Liver (tissue), 9 donors: ENCODE data around the gene HOXA7. TPM values are rescaled to one million over a fixed set of nuclear protein-coding genes. Genes with fewer than 3 reads are reported as not detected.

Experiments used
- DNase-seq: peaks from one replicate; pipeline ENCODE4 v3.0.0-alpha.2; 2017; ENCODE audit warnings: low spot score
- H3K27ac ChIP-seq, 2 donors: one replicate each; pipeline ENCODE4 v1.7.0; 2013; ENCODE audit warnings: inconsistent platforms in 2 of 2, low read length in 2 of 2, control low read depth in 1 of 2, low read depth in 1 of 2, mild to moderate bottlenecking in 1 of 2
- H3K27me3 ChIP-seq, 4 donors: one replicate each; pipeline versions ENCODE4 v1.6.1 to v1.7.0; 2013; ENCODE audit warnings: low read length in 3 of 4, inconsistent platforms in 1 of 4, mild to moderate bottlenecking in 1 of 4, moderate library complexity in 1 of 4; ENCODE audit not compliant: control insufficient read depth in 4 of 4, insufficient read depth in 4 of 4
- H3K36me3 ChIP-seq, 4 donors: one replicate each; pipeline versions ENCODE4 v1.6.1 to v1.7.0; 2013; ENCODE audit warnings: low read length in 3 of 4, mild to moderate bottlenecking in 3 of 4, low read depth in 1 of 4, moderate library complexity in 1 of 4; ENCODE audit not compliant: control insufficient read depth in 4 of 4, insufficient read depth in 3 of 4
- H3K4me1 ChIP-seq, 4 donors: one replicate each; pipeline versions ENCODE4 v1.6.1 to v1.7.0; 2013; ENCODE audit warnings: low read length in 3 of 4, mild to moderate bottlenecking in 3 of 4, moderate library complexity in 1 of 4; ENCODE audit not compliant: control insufficient read depth in 4 of 4, insufficient read depth in 4 of 4
- H3K4me3 ChIP-seq, 3 donors: one replicate each; pipeline versions ENCODE4 v1.6.1 to v1.7.0; 2013; ENCODE audit warnings: low read length in 3 of 3, control low read depth in 1 of 3, low read depth in 1 of 3, mild to moderate bottlenecking in 1 of 3
- H3K9ac ChIP-seq, 2 donors: one replicate each; pipeline ENCODE4 v1.7.0; 2013; ENCODE audit warnings: low read length in 2 of 2, mild to moderate bottlenecking in 2 of 2, moderate library complexity in 2 of 2, control low read depth in 1 of 2, low read depth in 1 of 2
- H3K9me3 ChIP-seq, 4 donors: one replicate each; pipeline versions ENCODE4 v1.6.1 to v1.7.0; 2013; ENCODE audit warnings: low read length in 3 of 4; ENCODE audit not compliant: control insufficient read depth in 4 of 4
- ATF3 ChIP-seq: IDR thresholded peaks from 2 replicates; pipeline ENCODE4 v1.6.1; 2016; ENCODE audit warnings: antibody characterized with exemption
- CTCF ChIP-seq: fragments of 150-350 bp; IDR thresholded peaks from 2 replicates; pipeline ENCODE4 v1.5.1; 2017; ENCODE audit warnings: improper control_type of control experiment, low read depth, low read length; ENCODE audit not compliant: missing input control
- EGR1 ChIP-seq, 2 donors: IDR thresholded peaks; 2 replicates each; pipeline ENCODE4 v1.6.1; 2016 to 2018; ENCODE audit warnings: antibody characterized with exemption in 2 of 2, low read depth in 2 of 2
- FOXA1 ChIP-seq: IDR thresholded peaks from 2 replicates; pipeline ENCODE4 v1.6.1; 2016; ENCODE audit warnings: antibody characterized with exemption
- FOXA2 ChIP-seq: IDR thresholded peaks from 2 replicates; pipeline ENCODE4 v1.6.1; 2016; ENCODE audit warnings: antibody characterized with exemption
- GABPA ChIP-seq, 2 donors: IDR thresholded peaks in 1 of 2; conservative IDR thresholded peaks in 1 of 2; 2 replicates each; pipeline ENCODE4 v1.6.1; 2016; ENCODE audit warnings: antibody characterized with exemption in 2 of 2, mild to moderate bottlenecking in 1 of 2, moderate library complexity in 1 of 2
- HNF4A ChIP-seq, 2 donors: conservative IDR thresholded peaks; 2 replicates each; pipeline ENCODE4 v1.6.1; 2016; ENCODE audit warnings: antibody characterized with exemption in 2 of 2, mild to moderate bottlenecking in 2 of 2
- HNF4G ChIP-seq: IDR thresholded peaks from 2 replicates; pipeline ENCODE4 v1.6.1; 2016; ENCODE audit warnings: antibody characterized with exemption
- MAX ChIP-seq: IDR thresholded peaks from 2 replicates; pipeline ENCODE4 v1.6.1; 2016; ENCODE audit warnings: antibody characterized with exemption
- NR2F2 ChIP-seq: IDR thresholded peaks from 2 replicates; pipeline ENCODE4 v1.6.1; 2016; ENCODE audit warnings: antibody characterized with exemption
- RAD21 ChIP-seq, 2 donors: IDR thresholded peaks; 2 replicates each; pipeline ENCODE4 v1.6.1; 2016; ENCODE audit warnings: antibody characterized with exemption in 2 of 2, mild to moderate bottlenecking in 2 of 2
- REST ChIP-seq: IDR thresholded peaks from 2 replicates; pipeline ENCODE4 v1.6.1; 2016; ENCODE audit warnings: antibody characterized with exemption, mild to moderate bottlenecking
- RXRA ChIP-seq, 2 donors: IDR thresholded peaks; 2 replicates each; pipeline ENCODE4 v1.6.1; 2017 to 2018; ENCODE audit warnings: antibody characterized with exemption in 2 of 2, mild to moderate bottlenecking in 1 of 2
- SP1 ChIP-seq: IDR thresholded peaks from 2 replicates; pipeline ENCODE4 v1.6.1; 2018; ENCODE audit warnings: antibody characterized with exemption, mild to moderate bottlenecking
- TAF1 ChIP-seq: conservative IDR thresholded peaks from 2 replicates; pipeline ENCODE4 v1.6.1; 2016; ENCODE audit warnings: antibody characterized with exemption, mild to moderate bottlenecking
- YY1 ChIP-seq: IDR thresholded peaks from 2 replicates; pipeline ENCODE4 v1.6.1; 2016; ENCODE audit warnings: antibody characterized with exemption, mild to moderate bottlenecking
- ZBTB33 ChIP-seq: IDR thresholded peaks from 2 replicates; pipeline ENCODE4 v1.6.1; 2016; ENCODE audit warnings: antibody characterized with exemption
- WGBS: extraction: QIAGEN DNeasy Blood & Tissue Kit; methylation state at CpG from one replicate; pipeline ENCODE4 v1.1.7; 2013; 5-methylcytosine and 5-hydroxymethylcytosine counted together
- polyA plus RNA-seq, 2 donors: library from polyadenylated mRNA; stranded (reverse) in 1 of 2; unstranded in 1 of 2; fragments of 200-250 nt in 1 of 2; fragments of >200 nt in 1 of 2; fragmentation: Nextera tagmentation in 1 of 2; extraction: Ambion mirVana in 1 of 2; gene quantifications; one replicate each; pipeline versions ENCODE4 v1.2.1 to v1.2.3, GENCODE V29; 2013 to 2015
- total RNA-seq, 2 donors: library from RNA; depleted of rRNA; stranded (reverse); fragments of >200 nt; gene quantifications; one replicate each; pipeline ENCODE4 v1.2.3, GENCODE V29; 2014
- donor health status: healthy.
- donor health status: healthy.
- donor health status: healthy.
- donor health status: healthy.
- donor health status: healthy.

Gene HOXA7
- total and polyA plus RNA-seq, 4 donors: under 0.01 to 0.05 TPM; not detected in 2

- TF ChIP-seq CTCF (no peak), RXRA (IDR thresholded peaks at IDR 0.05) (no peak), SP1 (no peak)
These were observed 22.6 kb upstream of the HOXA7 start (continued) for GRCh38 chr7:27179030-27179429.

- no peak for DNase-seq
- Histone ChIP-seq H3K27me3 (peaks cover 18 to 68% (median 25%) of the 10 kb centered on the region in 4 donors), H3K9me3 (no peaks in the 10 kb centered on the region), H3K9ac (no peak overlapping the region), H3K36me3 (no peaks in the 10 kb centered on the region), H3K4me1 (peaks cover 2 to 15% (median 11%) of the 10 kb centered on the region in 4 donors), H3K4me3 (no peak overlapping the region), H3K27ac (no peak overlapping the region)
- 47% methylated on average over 6 of the region's 6 CpGs for WGBS
- TF ChIP-seq MAX: no peak
- no peak for TF ChIP-seq NR2F2
- no peak for TF ChIP-seq YY1
- TF ChIP-seq HNF4G: no peak
- no peak for TF ChIP-seq FOXA1
- TF ChIP-seq CTCF: no peak
- TF ChIP-seq SP1: no peak
- TF ChIP-seq GABPA (IDR thresholded peaks at IDR 0.05 in 1 of 2, conservative IDR thresholded peaks at IDR 0.05 in 1 of 2): no peak
- no peak for TF ChIP-seq ZBTB33
- no peak for TF ChIP-seq TAF1
- TF ChIP-seq FOXA2: no peak
- TF ChIP-seq RAD21 (IDR thresholded peaks at IDR 0.05): no peak
- TF ChIP-seq EGR1 (IDR thresholded peaks at IDR 0.05; ENCODE audit: low read depth in 2 of 2): no peak
- no peak for TF ChIP-seq ATF3
- TF ChIP-seq HNF4A (conservative IDR thresholded peaks at IDR 0.05): no peak
- no peak for TF ChIP-seq RXRA (IDR thresholded peaks at IDR 0.05)
- TF ChIP-seq REST: no peak
These were observed 21.9 kb upstream of the HOXA7 start for GRCh38 chr7:27178366-27178765.
